ENCODE data around the gene CHRNB4.
"Not testable (repeated sequence)": the region's sequence is repeated elsewhere in the genome, so short reads cannot be mapped to it uniquely, and the experiment has no call there.

The CHRNB4 gene, protein sequence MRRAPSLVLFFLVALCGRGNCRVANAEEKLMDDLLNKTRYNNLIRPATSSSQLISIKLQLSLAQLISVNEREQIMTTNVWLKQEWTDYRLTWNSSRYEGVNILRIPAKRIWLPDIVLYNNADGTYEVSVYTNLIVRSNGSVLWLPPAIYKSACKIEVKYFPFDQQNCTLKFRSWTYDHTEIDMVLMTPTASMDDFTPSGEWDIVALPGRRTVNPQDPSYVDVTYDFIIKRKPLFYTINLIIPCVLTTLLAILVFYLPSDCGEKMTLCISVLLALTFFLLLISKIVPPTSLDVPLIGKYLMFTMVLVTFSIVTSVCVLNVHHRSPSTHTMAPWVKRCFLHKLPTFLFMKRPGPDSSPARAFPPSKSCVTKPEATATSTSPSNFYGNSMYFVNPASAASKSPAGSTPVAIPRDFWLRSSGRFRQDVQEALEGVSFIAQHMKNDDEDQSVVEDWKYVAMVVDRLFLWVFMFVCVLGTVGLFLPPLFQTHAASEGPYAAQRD

DNA sequence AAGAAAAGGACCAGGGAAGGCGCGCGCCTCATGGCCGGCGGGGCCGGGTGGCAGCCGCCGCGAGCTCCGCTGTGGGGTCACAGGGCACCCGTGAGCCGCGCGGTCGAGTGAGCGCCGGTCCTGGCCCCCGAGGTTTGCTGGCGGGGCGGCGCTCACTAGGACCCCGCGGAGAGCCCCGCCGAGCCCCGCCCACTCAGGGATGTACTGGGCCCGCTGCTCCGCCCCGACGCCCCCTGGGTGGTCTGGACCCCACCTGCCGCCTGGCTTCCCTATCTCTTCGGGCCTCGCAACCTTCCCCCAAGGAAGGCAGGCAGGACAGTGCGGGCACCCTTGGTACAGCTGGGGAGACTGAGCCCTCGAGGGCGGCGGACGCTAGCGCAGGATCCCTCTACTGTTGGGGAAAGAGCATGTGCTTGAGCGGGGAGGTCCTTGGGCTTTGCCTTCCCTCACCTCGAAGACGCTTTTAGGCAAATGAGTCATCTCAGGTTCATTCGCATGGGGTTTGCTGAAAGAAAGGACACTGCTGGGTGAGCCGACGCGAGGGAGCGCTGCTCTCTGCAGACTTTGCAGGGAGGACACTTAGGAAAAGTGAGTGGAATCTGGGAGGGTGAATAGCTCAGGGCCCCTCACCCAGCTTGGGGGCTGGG is at the start of gene CHRNB4:
Gene CHRNB4 (minus strand): TSS at position 109 of the 647 bp plus-strand sequence. CDS start 77 bp downstream, at position 32.
- peak within 1 kb of the TSS; percentile 53 for H3K4me3 ChIP-seq

DNA sequence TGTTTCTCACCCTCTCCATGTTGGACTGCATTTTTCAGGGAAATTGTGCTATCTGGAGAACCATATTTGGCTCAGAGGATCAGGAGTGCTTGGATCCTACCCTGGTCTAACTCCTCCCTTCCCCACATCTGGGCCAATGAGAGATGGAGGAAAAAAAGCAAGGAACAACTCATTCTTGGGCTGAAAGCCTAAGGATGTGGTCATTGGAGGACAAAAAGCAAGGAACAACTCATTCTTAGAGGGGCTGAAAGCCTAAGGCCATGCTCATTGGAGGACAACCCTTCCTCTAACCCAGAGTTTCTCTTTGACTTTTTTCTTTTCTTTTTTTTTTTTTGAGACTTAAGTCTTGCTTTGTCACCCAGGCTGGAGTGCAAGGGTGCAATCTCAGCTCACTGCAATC is 48.6 kb upstream of the CHRNB4 start:
- Histone ChIP-seq H3K36me3 (ENCODE audit: insufficient read depth, low read length) (no peaks in the 10 kb centered on the region), H3K27ac (no peak overlapping the region), H3K9ac (ENCODE audit: insufficient read length) (no peak overlapping the region), H3K4me3 (no peak overlapping the region), H3K9me3 (ENCODE audit: low read depth, low read length) (no peaks in the 10 kb centered on the region)
- TF ChIP-seq FOXP2 (optimal IDR thresholded peaks at IDR 0.05; ENCODE audit: control extremely low read depth, extremely low read length, insufficient read depth) = no peak
- TF ChIP-seq EZH2 (IDR thresholded peaks at IDR 0.05) = no peak
- no peak for TF ChIP-seq POLR2AphosphoS5 (IDR thresholded peaks at IDR 0.05; ENCODE audit: borderline replicate concordance, low read depth, low read length)
- no peak for DNase-seq (ENCODE audit: low read depth, low spot score)

More for the DNA sequence above, at the start of gene CHRNB4:
- no peak for TF ChIP-seq EZH2 (IDR thresholded peaks at IDR 0.05)
- TF ChIP-seq POLR2AphosphoS5 (IDR thresholded peaks at IDR 0.05; ENCODE audit: borderline replicate concordance, low read depth, low read length) = no peak
- TF ChIP-seq FOXP2 (optimal IDR thresholded peaks at IDR 0.05; ENCODE audit: control extremely low read depth, extremely low read length, insufficient read depth) = no peak
- no peak within 1 kb of the TSS for H3K27ac ChIP-seq
- DNase-seq (ENCODE audit: low read depth, low spot score) = no peak
- no peaks in the 10 kb centered on the region for H3K36me3 ChIP-seq (ENCODE audit: insufficient read depth, low read length)
- no peaks in the 10 kb centered on the region for H3K9me3 ChIP-seq (ENCODE audit: low read depth, low read length)
- H3K9ac ChIP-seq (ENCODE audit: insufficient read length) = no peak within 1 kb of the TSS

DNA sequence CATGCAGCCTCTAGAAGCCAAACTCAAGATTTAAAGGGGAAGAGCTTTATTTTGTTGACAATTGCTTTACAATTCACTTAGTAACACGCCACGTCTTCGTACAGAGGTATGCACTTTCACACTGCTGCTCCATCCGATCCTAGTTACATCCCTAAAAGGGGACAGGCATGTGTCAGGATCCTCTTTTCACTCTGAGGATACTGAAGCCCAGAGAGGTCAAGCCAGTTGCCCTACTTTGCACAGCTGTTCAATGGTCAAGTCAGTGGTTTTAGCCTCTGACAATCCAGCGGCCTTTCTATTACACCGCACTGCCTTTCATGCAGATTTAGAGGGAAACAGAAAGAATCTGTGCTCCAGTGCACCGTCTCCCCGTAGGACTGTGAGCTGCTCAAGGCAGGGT is 44.9 kb upstream of the CHRNB4 start:
- no peak for TF ChIP-seq FOXP2 (optimal IDR thresholded peaks at IDR 0.05; ENCODE audit: control extremely low read depth, extremely low read length, insufficient read depth)
- no peak for TF ChIP-seq EZH2 (IDR thresholded peaks at IDR 0.05)
- no peak for TF ChIP-seq POLR2AphosphoS5 (IDR thresholded peaks at IDR 0.05; ENCODE audit: borderline replicate concordance, low read depth, low read length)
- no peak for DNase-seq (ENCODE audit: low read depth, low spot score)
- H3K4me3 ChIP-seq = no peak overlapping the region

DNA sequence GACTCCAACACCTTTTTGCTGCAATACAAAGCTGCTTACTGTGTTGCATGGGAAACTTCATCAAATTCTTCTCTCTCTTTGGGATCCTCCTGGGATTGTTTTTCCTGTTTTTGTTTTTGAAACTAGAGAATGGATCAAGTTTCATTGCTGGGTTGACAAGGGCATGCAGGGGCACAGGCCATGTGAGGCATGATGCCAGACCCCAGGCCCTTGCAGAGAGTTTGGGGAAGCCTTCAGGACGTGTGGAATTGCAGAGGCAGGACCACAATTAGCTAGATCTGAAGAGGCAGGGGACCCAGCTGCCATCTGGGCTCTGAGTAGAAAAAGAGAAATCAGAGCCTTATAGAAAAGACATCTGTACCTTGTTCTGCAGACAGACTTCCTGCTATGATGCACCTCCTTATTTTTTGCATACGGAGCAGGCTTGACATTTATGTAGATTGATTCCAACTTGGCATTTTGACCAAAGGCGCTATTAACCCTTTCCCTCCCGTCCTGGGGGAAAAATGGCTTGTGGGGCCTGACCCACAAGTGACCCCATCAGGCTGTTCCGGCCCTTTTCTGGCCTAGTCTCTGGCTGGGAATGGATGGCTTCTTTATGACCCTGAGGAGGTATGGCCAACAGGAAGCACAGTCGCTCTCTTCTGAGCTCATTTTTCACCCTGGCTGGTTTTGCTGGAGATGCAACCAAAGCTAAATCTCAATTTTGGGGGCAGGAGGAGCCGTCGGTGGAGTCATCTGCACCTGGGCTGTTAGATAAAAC is 44.3 kb upstream of the CHRNB4 start:
- Histone ChIP-seq H3K27ac (no peak overlapping the region), H3K4me3 (no peak overlapping the region), H3K9me3 (ENCODE audit: low read depth, low read length) (no peaks in the 10 kb centered on the region), H3K9ac (ENCODE audit: insufficient read length) (no peak overlapping the region), H3K36me3 (ENCODE audit: insufficient read depth, low read length) (no peaks in the 10 kb centered on the region)
- no peak for DNase-seq (ENCODE audit: low read depth, low spot score)
- TF ChIP-seq FOXP2 (optimal IDR thresholded peaks at IDR 0.05; ENCODE audit: control extremely low read depth, extremely low read length, insufficient read depth) (no peak), EZH2 (IDR thresholded peaks at IDR 0.05) (no peak), POLR2AphosphoS5 (IDR thresholded peaks at IDR 0.05; ENCODE audit: borderline replicate concordance, low read depth, low read length) (no peak)

More for the DNA sequence above, 44.9 kb upstream of the CHRNB4 start:
- no peaks in the 10 kb centered on the region for H3K36me3 ChIP-seq (ENCODE audit: insufficient read depth, low read length)
- no peak overlapping the region for H3K9ac ChIP-seq (ENCODE audit: insufficient read length)
- H3K27ac ChIP-seq = no peak overlapping the region
- no peaks in the 10 kb centered on the region for H3K9me3 ChIP-seq (ENCODE audit: low read depth, low read length)

DNA sequence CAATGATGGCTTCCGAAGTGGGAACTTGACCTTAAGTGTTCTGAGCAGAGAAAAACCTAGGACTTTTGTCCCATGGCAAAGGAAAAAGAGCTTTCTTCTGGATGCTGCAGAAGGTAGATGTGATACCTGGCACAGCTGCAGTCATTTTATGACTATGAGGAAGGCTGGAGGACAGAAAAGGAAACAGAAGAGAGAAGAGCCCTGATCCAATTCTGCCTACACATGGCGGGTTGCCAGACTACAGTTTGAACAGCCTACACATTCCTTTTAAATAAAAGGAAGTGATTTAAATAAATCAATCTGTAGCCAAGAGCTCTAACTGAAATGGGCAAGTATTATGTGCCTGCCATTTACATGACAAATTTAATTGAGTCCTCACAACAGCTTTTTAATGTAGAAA is 43.6 kb upstream of the CHRNB4 start:
- no peak for TF ChIP-seq POLR2AphosphoS5 (IDR thresholded peaks at IDR 0.05; ENCODE audit: borderline replicate concordance, low read depth, low read length)
- no peak for TF ChIP-seq EZH2 (IDR thresholded peaks at IDR 0.05)
- no peak for TF ChIP-seq FOXP2 (optimal IDR thresholded peaks at IDR 0.05; ENCODE audit: control extremely low read depth, extremely low read length, insufficient read depth)
- DNase-seq (ENCODE audit: low read depth, low spot score) = no peak

DNA sequence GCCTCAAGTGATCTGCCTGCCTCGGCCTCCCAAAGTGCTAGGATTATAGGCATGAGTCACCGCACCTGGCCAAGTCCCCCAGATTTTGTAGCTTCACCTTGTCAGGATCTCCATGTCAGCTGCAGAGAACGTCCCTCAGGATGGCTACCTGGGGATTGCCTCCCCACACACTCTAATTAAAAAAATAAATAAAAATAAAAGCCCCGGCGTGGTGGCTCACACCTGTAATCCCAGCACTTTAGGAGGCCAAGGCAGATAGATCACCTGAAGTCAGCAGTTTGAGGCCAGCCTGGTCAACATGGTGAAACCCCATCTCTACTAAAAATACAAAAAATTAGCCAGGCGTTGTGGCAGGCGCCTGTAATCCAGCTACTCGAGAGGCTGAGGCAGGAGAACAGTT is 42.6 kb upstream of the CHRNB4 start:
- not testable (repeated sequence) for H3K36me3 ChIP-seq (ENCODE audit: insufficient read depth, low read length); DNase-seq (ENCODE audit: low read depth, low spot score); H3K9me3 ChIP-seq (ENCODE audit: low read depth, low read length); H3K27ac ChIP-seq; H3K9ac ChIP-seq (ENCODE audit: insufficient read length); H3K4me3 ChIP-seq

More for the DNA sequence above, 43.6 kb upstream of the CHRNB4 start:
- Histone ChIP-seq H3K27ac (no peak overlapping the region), H3K4me3 (no peak overlapping the region), H3K9me3 (ENCODE audit: low read depth, low read length) (no peaks in the 10 kb centered on the region), H3K9ac (ENCODE audit: insufficient read length) (no peak overlapping the region), H3K36me3 (ENCODE audit: insufficient read depth, low read length) (no peaks in the 10 kb centered on the region)

DNA sequence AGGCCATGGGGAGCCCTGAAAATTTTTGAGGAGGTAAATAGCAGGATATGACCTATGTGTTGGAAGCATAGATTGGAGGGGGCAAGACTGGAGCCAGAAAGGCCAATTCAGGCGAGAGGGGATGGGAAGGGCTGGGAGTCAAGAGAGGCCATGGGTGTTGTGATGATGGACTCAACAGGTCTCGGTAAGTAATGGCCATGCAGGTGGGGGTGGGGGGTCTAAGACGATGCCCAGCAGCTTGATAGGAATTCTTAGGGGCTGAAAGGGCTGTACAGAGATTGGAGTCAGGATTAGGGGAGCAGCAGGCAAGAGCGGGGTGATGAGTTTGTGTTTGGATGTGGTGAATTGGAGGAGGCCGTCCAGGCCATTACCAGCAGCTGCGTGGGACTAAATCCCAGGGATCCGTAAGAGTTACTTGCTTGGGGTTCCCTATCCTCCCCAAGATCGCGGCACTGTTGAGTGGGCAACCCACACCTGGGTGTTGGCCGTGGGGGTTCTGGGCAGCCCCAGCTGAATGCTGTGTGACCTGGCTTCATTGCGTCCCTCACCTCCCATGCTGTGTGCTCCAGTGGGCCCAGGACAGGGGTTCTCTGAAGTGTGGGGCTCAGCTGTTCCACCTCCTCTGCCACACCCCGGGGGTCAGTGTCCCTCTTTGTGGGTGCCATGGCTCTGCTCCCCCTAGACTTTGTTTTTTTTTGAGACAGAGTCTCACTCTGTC is 41.8 kb upstream of the CHRNB4 start:
- TF ChIP-seq EZH2 (IDR thresholded peaks at IDR 0.05) (no peak), FOXP2 (optimal IDR thresholded peaks at IDR 0.05; ENCODE audit: control extremely low read depth, extremely low read length, insufficient read depth) (no peak), POLR2AphosphoS5 (IDR thresholded peaks at IDR 0.05; ENCODE audit: borderline replicate concordance, low read depth, low read length) (no peak)
- Histone ChIP-seq H3K27ac (no peak overlapping the region), H3K36me3 (ENCODE audit: insufficient read depth, low read length) (no peaks in the 10 kb centered on the region)

More for the DNA sequence above, 41.8 kb upstream of the CHRNB4 start:
- no peaks in the 10 kb centered on the region for H3K9me3 ChIP-seq (ENCODE audit: low read depth, low read length)
- no peak overlapping the region for H3K4me3 ChIP-seq
- DNase-seq (ENCODE audit: low read depth, low spot score) = no peak
- no peak overlapping the region for H3K9ac ChIP-seq (ENCODE audit: insufficient read length)

Measured in SK-N-MC (cell line).